K562 (cell line): ENCODE data around the gene CHERP.

Source experiments
- ATF3 ChIP-seq, 2 experiments: fragments of 450-650 bp in 1 of 2; sonication (generic) in 1 of 2; formaldehyde crosslinking in 1 of 2; IDR thresholded peaks in 1 of 2; conservative IDR thresholded peaks in 1 of 2; 2 replicates each; pipeline versions ENCODE4 v1.6.1 to v1.8.1; 2016 to 2023; ENCODE audit warnings: mild to moderate bottlenecking in 2 of 2, moderate library complexity in 2 of 2, inconsistent platforms in 1 of 2, missing genetic modification reagents in 1 of 2
- CTCF ChIP-seq, 3 experiments: IDR thresholded peaks in 2 of 3; conservative IDR thresholded peaks in 1 of 3; 2 replicates each; pipeline ENCODE4 v1.5.1; 2011 to 2012; ENCODE audit warnings: low read length in 3 of 3, mild to moderate bottlenecking in 3 of 3, control low read depth in 2 of 3, improper control_type of control experiment in 1 of 3, inconsistent platforms in 1 of 3, low read depth in 1 of 3, mixed read lengths in 1 of 3, moderate library complexity in 1 of 3; ENCODE audit not compliant: insufficient read depth in 2 of 3
- EP300 ChIP-seq: IDR thresholded peaks from 2 replicates; pipeline ENCODE4 v1.6.1; 2012; ENCODE audit warnings: low read length, improper control_type of control experiment
- HBP1 ChIP-seq: fragments of 450-650 bp; formaldehyde crosslinking; IDR thresholded peaks from 2 replicates; pipeline ENCODE4 v1.4.0; 2022; ENCODE audit warnings: missing genetic modification characterization
- ZNF280A ChIP-seq: fragments of 450-650 bp; IDR thresholded peaks from 2 replicates; pipeline ENCODE4 v1.6.1; 2018; ENCODE audit warnings: mild to moderate bottlenecking, low read depth; ENCODE audit not compliant: partially characterized antibody
- ZNF79 ChIP-seq: fragments of 250-450 bp; sonication (Bioruptor Pico); IDR thresholded peaks from 2 replicates; pipeline ENCODE4 v1.4.0; 2020; ENCODE audit warnings: low read depth, mild to moderate bottlenecking, moderate library complexity

GRCh38 chr19:16477311-16477710 lies 64.9 kb downstream of the CHERP start:
- no peak for TF ChIP-seq ZNF280A
- no peak for TF ChIP-seq EP300
- no peak for TF ChIP-seq CTCF (IDR thresholded peaks at IDR 0.05 in 2 of 3, conservative IDR thresholded peaks at IDR 0.05 in 1 of 3; ENCODE audit: insufficient read depth in 2 of 3, low read depth in 1 of 3, low read length in 3 of 3)
- TF ChIP-seq ZNF79: no peak
- no peak for TF ChIP-seq HBP1 (CRISPR knock-in tag)
- TF ChIP-seq ATF3 (IDR thresholded peaks at IDR 0.05): no peak
- no peak for TF ChIP-seq ATF3 (CRISPR knock-in tag; conservative IDR thresholded peaks at IDR 0.05)
